GM12878 (cell line): ENCODE data around the gene PMPCA. TPM values are rescaled to one million over a fixed set of nuclear protein-coding genes. Genes with fewer than 3 reads are reported as not detected.
A peak's percentile ranks its signal among the peaks of the same experiment; 100 is the strongest.

Experiments
- ASH2L ChIP-seq: fragments of 300-600, 200-600 bp; sonication (generic); IDR thresholded peaks from 2 replicates; pipeline ENCODE4 v1.6.1; 2017; ENCODE audit warnings: low read depth, mild to moderate bottlenecking, borderline replicate concordance
- BACH1 ChIP-seq: fragments of 450-650 bp; IDR thresholded peaks from 2 replicates; pipeline ENCODE4 v1.6.1; 2017; ENCODE audit warnings: mild to moderate bottlenecking, borderline replicate concordance
- BCL3 ChIP-seq: IDR thresholded peaks from 2 replicates; pipeline ENCODE4 v1.6.1; 2011; ENCODE audit warnings: borderline replicate concordance, low read depth, mild to moderate bottlenecking, moderate library complexity, low read length; ENCODE audit not compliant: insufficient read depth, poor library complexity, severe bottlenecking
- CREM ChIP-seq: IDR thresholded peaks from 2 replicates; pipeline ENCODE4 v1.6.1; 2014; ENCODE audit warnings: antibody characterized with exemption, low read depth
- DPF2 ChIP-seq: fragments of 450-650 bp; IDR thresholded peaks from 2 replicates; pipeline ENCODE4 v1.6.1; 2017; ENCODE audit warnings: mild to moderate bottlenecking
- ELK1 ChIP-seq: IDR thresholded peaks from 2 replicates; pipeline ENCODE4 v1.6.1; 2012; ENCODE audit warnings: low read depth, low read length, improper control_type of control experiment
- GATAD2B ChIP-seq: fragments of 450-650 bp; conservative IDR thresholded peaks from 2 replicates; pipeline ENCODE4 v1.6.1; 2017; ENCODE audit warnings: low read depth, mild to moderate bottlenecking, moderate library complexity
- HDAC2 ChIP-seq: fragments of 200-600 bp; sonication (generic); IDR thresholded peaks from 2 replicates; pipeline ENCODE4 v1.6.1; 2017
- MEF2B ChIP-seq: fragments of 450-650 bp; IDR thresholded peaks from 2 replicates; pipeline ENCODE4 v1.6.1; 2018; ENCODE audit warnings: mild to moderate bottlenecking, moderate library complexity; ENCODE audit not compliant: partially characterized antibody, poor library complexity, severe bottlenecking
- MYC ChIP-seq: IDR thresholded peaks from 2 replicates; pipeline ENCODE4 v1.6.1; 2011; ENCODE audit warnings: mild to moderate bottlenecking, low read length, moderate library complexity, inconsistent platforms; ENCODE audit not compliant: insufficient read depth, insufficient replicate concordance, insufficient read length, severe bottlenecking
- NR2C1 ChIP-seq: fragments of 450-650 bp; IDR thresholded peaks from 2 replicates; pipeline ENCODE4 v1.6.1; 2017; ENCODE audit warnings: antibody characterized with exemption, mild to moderate bottlenecking, moderate library complexity
- NR2F1 ChIP-seq: fragments of 450-650 bp; conservative IDR thresholded peaks from 2 replicates; pipeline ENCODE4 v1.6.1; 2017; ENCODE audit warnings: mild to moderate bottlenecking
- RFX5 ChIP-seq: IDR thresholded peaks from 2 replicates; pipeline ENCODE4 v1.6.1; 2011; ENCODE audit warnings: low read depth, low read length, improper control_type of control experiment
- SIX5 ChIP-seq: IDR thresholded peaks from 2 replicates; pipeline ENCODE4 v1.6.1; 2011; ENCODE audit warnings: mild to moderate bottlenecking, low read depth, low read length, moderate library complexity; ENCODE audit not compliant: severe bottlenecking
- SMAD5 ChIP-seq: IDR thresholded peaks from 2 replicates; pipeline ENCODE4 v1.6.1; 2016; ENCODE audit warnings: antibody characterized with exemption, low read depth
- SRF ChIP-seq, 2 experiments: IDR thresholded peaks; 2 replicates each; pipeline ENCODE4 v1.6.1; 2011; ENCODE audit warnings: low read depth in 2 of 2, low read length in 2 of 2, mild to moderate bottlenecking in 1 of 2, moderate library complexity in 1 of 2
- TBL1XR1 ChIP-seq: IDR thresholded peaks from 2 replicates; pipeline ENCODE4 v1.6.1; 2012; ENCODE audit warnings: low read depth, low read length, improper control_type of control experiment
- USF2 ChIP-seq: IDR thresholded peaks from 2 replicates; pipeline ENCODE4 v1.6.1; 2011; ENCODE audit warnings: low read depth, low read length, improper control_type of control experiment, borderline replicate concordance
- ZNF592 ChIP-seq: fragments of 450-650 bp; IDR thresholded peaks from 2 replicates; pipeline ENCODE4 v1.6.1; 2017; ENCODE audit warnings: mild to moderate bottlenecking, moderate library complexity
- ZSCAN29 ChIP-seq: fragments of 450-650 bp; IDR thresholded peaks from 2 replicates; pipeline ENCODE4 v1.6.1; 2017; ENCODE audit warnings: mild to moderate bottlenecking, moderate library complexity
- polyA plus RNA-seq, 11 experiments: library from polyadenylated mRNA; depleted of rRNA in 4 of 11; unstranded in 6 of 11; stranded (reverse) in 5 of 11; fragments of >200 nt; fragmentation: Nextera tagmentation in 4 of 11; fragmentation: Illumina TruSeq in 1 of 11; extraction: Ambion mirVana in 4 of 11; extraction: Trizol in 1 of 11; gene quantifications; 1 replicate in 1 of 11; 2 replicates in 10 of 11; pipeline versions ENCODE4 v1.2.1 to v1.2.3, GENCODE V29; 2011 to 2016; ENCODE audit warnings: inconsistent platforms in 2 of 11, missing spikeins in 2 of 11, low read depth in 1 of 11
- total RNA-seq, 4 experiments: library from RNA; depleted of rRNA in 3 of 4; stranded (reverse); fragments of >200 nt in 3 of 4; fragmentation: Illumina TruSeq in 1 of 4; extraction: Trizol in 1 of 4; gene quantifications; 2 replicates each; pipeline versions ENCODE4 v1.2.1 to v1.2.3, GENCODE V29; 2013 to 2021

The PMPCA gene
- total and polyA plus RNA-seq, 10 of the 15 experiments (the other 5 are each of a cell fraction or from before 2014, with no cell fraction given), result 8.1 to 137 (median 75.7) TPM

GRCh38 chr9:136363106-136363948, 47.1 kb upstream of the PMPCA start, which contains the start of gene DNLZ (continued):
- TF ChIP-seq USF2 (no peak), DPF2 (peak; percentile 89), BACH1 (peak; percentile 74; the same call in 1 of the 2 replicates), HDAC2 (no peak), ELK1 (0 out of 2 replicates have a peak, but pooled peaks have one; percentile 55), GATAD2B (peak; percentile 96), MEF2B (no peak), CREM (peak; percentile 57), TBL1XR1 (peak; percentile 46; the same call in 1 of the 2 replicates), RFX5 (no peak), SMAD5 (peak; percentile 77; the same call in 1 of the 2 replicates), ZSCAN29 (peak; percentile 80), ASH2L (0 out of 2 replicates have a peak, but pooled peaks have one; percentile 38), MYC (peak; percentile 88), NR2C1 (peak; percentile 89), NR2F1 (peak; percentile 74), SIX5 (peak; percentile 70), SRF (IDR thresholded peaks at IDR 0.05; ENCODE audit: low read depth in 2 of 2, low read length in 2 of 2) (peak; percentile 87), BCL3 (peak; percentile 10), ZNF592 (0 out of 2 replicates have a peak, but pooled peaks have one; percentile 65)
